ENCODE measurements around the gene CCDC69.

The CCDC69 gene

DNA sequence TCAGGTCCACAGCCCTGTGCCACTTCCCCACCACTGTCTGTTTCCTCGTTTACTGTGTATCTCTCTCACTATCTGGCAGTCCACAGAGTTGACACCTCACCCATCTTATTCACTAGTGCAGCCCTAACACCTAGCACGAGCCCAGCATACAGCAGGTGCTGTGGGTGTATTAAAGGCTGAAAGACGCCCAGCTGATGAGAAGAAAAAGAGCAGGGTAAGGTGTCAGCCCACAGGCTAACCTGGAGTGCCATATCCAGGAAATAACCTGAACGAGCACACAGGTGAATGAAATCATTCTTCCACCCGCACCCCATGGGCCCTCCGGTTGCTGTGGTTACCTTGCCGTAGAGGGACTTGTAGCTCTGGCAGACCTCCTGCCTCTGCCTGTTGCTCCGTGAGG lies 84.9 kb downstream of the CCDC69 start:
- no peak for DNase-seq

DNA sequence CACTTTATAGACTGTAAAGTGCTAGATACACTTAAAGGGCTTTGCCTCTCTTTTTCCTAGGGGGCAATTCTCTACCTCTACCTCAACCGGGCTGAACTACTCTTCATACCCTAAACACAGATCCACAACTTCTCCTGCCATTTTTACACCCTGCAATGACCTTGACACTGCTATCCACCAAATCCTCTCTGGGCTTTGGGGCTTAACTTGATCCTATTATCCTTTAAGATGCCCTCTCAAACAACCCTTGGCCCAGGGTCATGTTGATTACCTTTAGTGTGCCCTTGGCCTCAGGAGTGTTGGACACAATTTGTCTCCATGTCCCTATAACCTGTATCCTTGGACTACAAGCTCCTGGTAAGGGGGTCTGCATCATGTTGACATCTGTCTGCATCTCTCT lies 85.8 kb downstream of the CCDC69 start:
- no peak for DNase-seq

DNA sequence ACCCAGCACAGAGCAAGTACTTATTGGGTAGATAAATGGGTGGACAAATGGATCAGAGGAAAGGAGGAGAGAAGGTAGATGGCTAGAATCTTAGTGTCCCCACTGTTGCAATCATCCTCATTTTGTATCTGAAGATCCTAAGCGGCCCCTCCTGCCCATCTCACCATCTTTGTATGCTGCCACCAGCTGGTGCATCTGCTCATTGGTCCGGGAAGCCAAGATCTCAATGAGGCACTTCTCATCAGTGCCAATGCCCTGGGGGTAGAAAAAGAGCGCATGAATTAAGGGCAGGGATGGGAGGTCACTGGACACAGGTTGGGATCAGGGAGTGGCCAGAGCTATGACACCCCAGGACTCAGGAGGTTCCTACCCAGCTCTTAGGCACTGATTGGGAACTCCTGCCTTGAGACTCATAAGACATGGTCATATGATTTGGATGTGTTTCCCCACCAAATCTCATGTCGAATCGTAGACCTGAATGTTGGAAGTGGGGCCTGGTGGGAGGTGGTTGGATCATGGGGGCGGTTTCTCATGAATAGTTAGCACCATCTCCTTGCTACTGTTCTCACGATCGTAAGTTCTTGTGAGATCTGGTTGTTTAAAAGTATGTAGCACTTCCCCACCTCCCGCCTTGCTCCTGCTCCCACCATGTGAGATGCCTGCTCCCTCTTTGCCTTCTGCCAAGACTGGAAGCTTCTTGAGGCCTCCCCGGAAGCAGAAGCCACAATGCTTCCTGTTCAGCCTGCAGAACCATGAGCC lies 86.6 kb downstream of the CCDC69 start:
- DNase-seq = no peak

DNA sequence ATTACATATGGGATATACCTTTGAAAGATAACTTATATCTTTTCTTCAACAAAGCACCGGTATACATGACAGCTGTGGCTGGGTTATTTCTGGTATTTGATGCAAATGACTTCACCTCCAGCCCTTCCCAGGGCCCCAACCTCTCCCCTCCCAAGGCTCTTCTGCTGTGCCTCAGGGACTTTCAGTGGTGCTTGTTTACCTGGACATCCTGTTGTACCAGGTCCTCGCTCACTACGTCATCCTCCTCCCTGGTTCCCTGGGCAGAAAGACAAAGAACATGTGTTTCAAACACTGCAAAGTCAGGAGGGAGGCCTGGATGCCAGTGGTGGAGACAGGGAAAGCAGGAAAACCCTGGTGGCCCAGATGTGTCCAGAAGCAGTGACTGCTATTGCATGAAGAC lies 89.7 kb downstream of the CCDC69 start:
- DNase-seq = no peak

DNA sequence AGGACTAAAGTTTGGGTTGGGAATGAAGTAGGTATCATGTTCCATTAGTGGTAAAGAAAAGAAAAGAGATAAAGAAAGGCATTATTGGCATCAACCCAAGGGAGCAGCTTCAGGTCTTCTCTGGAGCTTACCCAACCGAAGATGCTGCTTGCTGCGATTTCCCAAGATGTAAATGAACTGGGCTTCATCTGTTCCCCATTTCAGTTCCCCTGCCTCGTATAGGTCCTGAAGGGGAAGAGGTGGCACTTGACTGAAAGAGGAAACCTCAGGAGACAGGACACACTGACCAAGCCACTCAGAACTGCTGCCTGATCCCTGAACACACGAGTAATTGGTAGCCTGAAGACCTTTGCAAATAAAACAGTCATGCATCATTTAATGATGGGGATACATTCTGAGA lies 90.9 kb downstream of the CCDC69 start:
- no peak for DNase-seq

All from stimulated activated CD8-positive, alpha-beta memory T cell treated with anti-CD3 and anti-CD28 coated beads, Interleukin-4, amount 100 ng/mL, for 48 hours (primary cell).